Keratinocyte (primary cell): ENCODE data around the gene CDCA3. TPM values are rescaled to one million over a fixed set of nuclear protein-coding genes. Genes with fewer than 3 reads are reported as not detected.

Experiments
- DNase-seq: peaks from one replicate; pipeline ENCODE4 v3.0.0-alpha.2; 2011; ENCODE audit warnings: low read depth, missing footprints, low spot score
- FAIRE-seq: peaks from 2 replicates; lab custom pipeline; 2011; peaks lifted over from hg19 to GRCh38; lab: Jason Lieb, UNC
- H2AFZ ChIP-seq: 2 replicates; pipeline ENCODE4 v1.6.0; 2012; ENCODE audit warnings: low read length, control low read depth, inconsistent platforms; ENCODE audit not compliant: control insufficient read depth
- H3K27ac ChIP-seq: 2 replicates; pipeline ENCODE4 v1.5.1; 2011; ENCODE audit warnings: low read length; ENCODE audit not compliant: control insufficient read depth, insufficient read depth
- H3K27me3 ChIP-seq: 3 replicates; pipeline ENCODE4 v1.6.0; 2011; ENCODE audit warnings: low read length; ENCODE audit not compliant: control insufficient read depth, insufficient read depth; ENCODE audit errors: extremely low read depth
- H3K36me3 ChIP-seq, 2 experiments: 2 replicates in 1 of 2; 3 replicates in 1 of 2; pipeline ENCODE4 v1.5.1; 2011; ENCODE audit warnings: low read length in 2 of 2, mild to moderate bottlenecking in 1 of 2; ENCODE audit not compliant: control insufficient read depth in 2 of 2, insufficient read depth in 2 of 2; ENCODE audit errors: extremely low read depth in 1 of 2
- H3K4me1 ChIP-seq: 3 replicates; pipeline ENCODE4 v1.5.1; 2011; ENCODE audit warnings: low read length; ENCODE audit not compliant: control insufficient read depth, insufficient read depth; ENCODE audit errors: extremely low read depth
- H3K4me2 ChIP-seq: 3 replicates; pipeline ENCODE4 v1.6.0; 2011; ENCODE audit warnings: low read depth, low read length; ENCODE audit not compliant: control insufficient read depth, insufficient read depth; ENCODE audit errors: extremely low read depth
- H3K4me3 ChIP-seq, 3 experiments: fragments of 200-600 bp in 1 of 3; sonication (generic) in 1 of 3; 2 replicates in 2 of 3; 3 replicates in 1 of 3; pipeline ENCODE4 v1.5.1; 2011 to 2016; ENCODE audit warnings: low read length in 3 of 3, mild to moderate bottlenecking in 3 of 3, control low read depth in 2 of 3, inconsistent platforms in 1 of 3, low read depth in 1 of 3, mixed read lengths in 1 of 3, mixed run types in 1 of 3, moderate library complexity in 1 of 3; ENCODE audit not compliant: control insufficient read depth in 2 of 3, insufficient read depth in 2 of 3; ENCODE audit errors: extremely low read depth in 1 of 3
- H3K79me2 ChIP-seq: 2 replicates; pipeline ENCODE4 v1.6.0; 2012; ENCODE audit warnings: low read length; ENCODE audit not compliant: control insufficient read depth, insufficient read depth
- H3K9ac ChIP-seq: 3 replicates; pipeline ENCODE4 v1.6.0; 2011; ENCODE audit warnings: low read length; ENCODE audit not compliant: control insufficient read depth, insufficient read depth; ENCODE audit errors: extremely low read depth
- H3K9me1 ChIP-seq: 3 replicates; pipeline ENCODE4 v1.6.0; 2011; ENCODE audit warnings: low read length; ENCODE audit not compliant: control insufficient read depth, insufficient read depth; ENCODE audit errors: extremely low read depth
- H3K9me3 ChIP-seq: 2 replicates; pipeline ENCODE4 v1.5.1; 2012; ENCODE audit warnings: low read depth, low read length; ENCODE audit not compliant: control insufficient read depth
- H4K20me1 ChIP-seq: 3 replicates; pipeline ENCODE4 v1.6.0; 2011; ENCODE audit warnings: low read length; ENCODE audit not compliant: control insufficient read depth, insufficient read depth; ENCODE audit errors: extremely low read depth
- CTCF ChIP-seq, 3 experiments: IDR thresholded peaks in 1 of 3; conservative IDR thresholded peaks in 1 of 3; optimal IDR thresholded peaks in 1 of 3; 2 replicates in 2 of 3; 3 replicates in 1 of 3; pipeline versions ENCODE3 to v1.5.1; 2011; ENCODE audit warnings: low read length in 3 of 3, mild to moderate bottlenecking in 3 of 3, moderate library complexity in 2 of 3, control low read depth in 1 of 3, inconsistent platforms in 1 of 3; ENCODE audit not compliant: insufficient read depth in 2 of 3; ENCODE audit errors: extremely low read depth in 1 of 3
- EZH2 ChIP-seq: IDR thresholded peaks from one replicate; pipeline ENCODE4 v1.6.1; 2012; ENCODE audit warnings: inconsistent platforms, mild to moderate bottlenecking, low read length, moderate library complexity
- dilution Hi-C: fragments of 300-500 bp; cut with MboI; formaldehyde crosslinking; loops from one replicate; pipeline ENCODE4 v1.7.0; 2020; ENCODE audit warnings: low sequenced_read_pairs; ENCODE audit not compliant: extremely low pct_ligation_motif_present
- polyA plus RNA-seq, 5 experiments: library from polyadenylated mRNA; depleted of rRNA in 3 of 5; stranded (reverse) in 3 of 5; stranded (forward) in 1 of 5; unstranded in 1 of 5; fragments of >200 nt; gene quantifications; 1 replicate in 1 of 5; 2 replicates in 3 of 5; 3 replicates in 1 of 5; pipeline versions ENCODE4 v1.2.1 to v1.2.3, GENCODE V29; 2011 to 2012; ENCODE audit warnings: missing spikeins in 2 of 5, low read depth in 1 of 5, low replicate concordance in 1 of 5

CDCA3 gene
- polyA plus RNA-seq, 1 donor (not counting 4 experiments of a cell fraction or from before 2014, with no cell fraction given): 15.0 TPM

- H3K9ac ChIP-seq: peak overlapping the region; percentile 71
- peak overlapping the region; percentile 85 for H3K4me2 ChIP-seq
- no peak overlapping the region for H3K27ac ChIP-seq
- no peak for TF ChIP-seq EZH2
- peak in 1 of 3 experiments; percentile 14 for TF ChIP-seq CTCF (optimal IDR thresholded peaks at IDR 0.05 in 1 of 3, IDR thresholded peaks at IDR 0.05 in 1 of 3, conservative IDR thresholded peaks at IDR 0.05 in 1 of 3; ENCODE audit: extremely low read depth in 1 of 3, insufficient read depth in 2 of 3, low read length in 3 of 3)
- H3K27me3 ChIP-seq: peaks cover 42% of the 10 kb centered on the region
- no peaks in the 10 kb centered on the region for H4K20me1 ChIP-seq
- no peaks in the 10 kb centered on the region for H3K9me1 ChIP-seq
- H3K4me3 ChIP-seq: peak overlapping the region; percentile 62 to 83 (median 82)
- dilution Hi-C loops: no loop called here
- no peaks in the 10 kb centered on the region for H3K9me3 ChIP-seq
- H3K79me2 ChIP-seq: no peaks in the 10 kb centered on the region
- DNase-seq (no peak), FAIRE-seq (no peak)
- H3K4me1 ChIP-seq: peaks cover 12% of the 10 kb centered on the region
- peak overlapping the region; percentile 89 for H2AFZ ChIP-seq
- H3K36me3 ChIP-seq: no peaks in the 10 kb centered on the region
Observed at GRCh38 chr12:6829536-6830220, 21.4 kb downstream of the CDCA3 start.

- Histone ChIP-seq H3K36me3 (no peaks in the 10 kb centered on the region), H3K9me3 (no peaks in the 10 kb centered on the region), H3K79me2 (no peaks in the 10 kb centered on the region), H3K27me3 (peaks cover 49% of the 10 kb centered on the region), H3K4me3 (peak overlapping the region; percentile 62 to 83 (median 82)), H4K20me1 (no peaks in the 10 kb centered on the region), H3K4me1 (peaks cover 12% of the 10 kb centered on the region), H3K9ac (peak overlapping the region; percentile 71), H2AFZ (peak overlapping the region; percentile 89), H3K27ac (no peak overlapping the region), H3K4me2 (peak overlapping the region; percentile 85), H3K9me1 (no peaks in the 10 kb centered on the region)
- FAIRE-seq: no peak
- TF ChIP-seq EZH2: peak; percentile 48
- no peak for TF ChIP-seq CTCF (optimal IDR thresholded peaks at IDR 0.05 in 1 of 3, IDR thresholded peaks at IDR 0.05 in 1 of 3, conservative IDR thresholded peaks at IDR 0.05 in 1 of 3; ENCODE audit: extremely low read depth in 1 of 3, insufficient read depth in 2 of 3, low read length in 3 of 3)
- no peak for DNase-seq
- dilution Hi-C loops: no loop called here
Observed at GRCh38 chr12:6828781-6829535, 22.1 kb downstream of the CDCA3 start.
